ENCODE data around the gene ZNF780A. TPM values are rescaled to one million over a fixed set of nuclear protein-coding genes. Genes with fewer than 3 reads are reported as not detected.
"Not testable (repeated sequence)": the region's sequence is repeated elsewhere in the genome, so short reads cannot be mapped to it uniquely, and the experiment has no call there.

Gene ZNF780A
- total RNA-seq, 3 donors from 2014 or later, result 15.9 to 17.7 (median 17.3) TPM

DNA sequence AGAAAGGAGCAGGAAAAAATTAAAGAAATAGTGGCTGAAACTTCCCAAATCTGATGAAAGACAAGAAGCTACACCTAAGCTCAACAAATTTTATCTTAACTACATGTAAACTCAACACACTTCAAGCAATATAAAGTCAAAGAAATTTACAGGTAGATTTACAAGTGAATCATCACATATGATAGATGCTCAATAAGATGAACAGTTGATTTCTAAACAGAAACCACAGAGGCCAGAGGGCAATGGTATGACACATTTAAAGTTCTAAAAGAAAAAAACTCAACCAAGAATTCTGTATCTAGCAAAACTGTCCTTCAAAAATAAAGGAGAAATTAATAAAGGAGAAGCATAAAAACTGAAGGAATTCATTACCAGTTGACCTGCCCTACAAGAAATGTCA, 39.3 kb upstream of the ZNF780A start:
- no peaks in the 10 kb centered on the region for H3K4me1 ChIP-seq (ENCODE audit: low read depth)
- ATAC-seq (no peak), DNase-seq (no peak)
- TF ChIP-seq, protein P1, sequence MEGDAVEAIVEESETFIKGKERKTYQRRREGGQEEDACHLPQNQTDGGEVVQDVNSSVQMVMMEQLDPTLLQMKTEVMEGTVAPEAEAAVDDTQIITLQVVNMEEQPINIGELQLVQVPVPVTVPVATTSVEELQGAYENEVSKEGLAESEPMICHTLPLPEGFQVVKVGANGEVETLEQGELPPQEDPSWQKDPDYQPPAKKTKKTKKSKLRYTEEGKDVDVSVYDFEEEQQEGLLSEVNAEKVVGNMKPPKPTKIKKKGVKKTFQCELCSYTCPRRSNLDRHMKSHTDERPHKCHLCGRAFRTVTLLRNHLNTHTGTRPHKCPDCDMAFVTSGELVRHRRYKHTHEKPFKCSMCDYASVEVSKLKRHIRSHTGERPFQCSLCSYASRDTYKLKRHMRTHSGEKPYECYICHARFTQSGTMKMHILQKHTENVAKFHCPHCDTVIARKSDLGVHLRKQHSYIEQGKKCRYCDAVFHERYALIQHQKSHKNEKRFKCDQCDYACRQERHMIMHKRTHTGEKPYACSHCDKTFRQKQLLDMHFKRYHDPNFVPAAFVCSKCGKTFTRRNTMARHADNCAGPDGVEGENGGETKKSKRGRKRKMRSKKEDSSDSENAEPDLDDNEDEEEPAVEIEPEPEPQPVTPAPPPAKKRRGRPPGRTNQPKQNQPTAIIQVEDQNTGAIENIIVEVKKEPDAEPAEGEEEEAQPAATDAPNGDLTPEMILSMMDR (IDR thresholded peaks at IDR 0.05), result no peak
- H3K9me3 ChIP-seq, result no peaks in the 10 kb centered on the region
- no peak overlapping the region for H3K4me3 ChIP-seq
- intact Hi-C loops (cut with DNase I, micrococcal nuclease), result no loop called here
- no peaks in the 10 kb centered on the region for H3K36me3 ChIP-seq (ENCODE audit: low read depth)

DNA sequence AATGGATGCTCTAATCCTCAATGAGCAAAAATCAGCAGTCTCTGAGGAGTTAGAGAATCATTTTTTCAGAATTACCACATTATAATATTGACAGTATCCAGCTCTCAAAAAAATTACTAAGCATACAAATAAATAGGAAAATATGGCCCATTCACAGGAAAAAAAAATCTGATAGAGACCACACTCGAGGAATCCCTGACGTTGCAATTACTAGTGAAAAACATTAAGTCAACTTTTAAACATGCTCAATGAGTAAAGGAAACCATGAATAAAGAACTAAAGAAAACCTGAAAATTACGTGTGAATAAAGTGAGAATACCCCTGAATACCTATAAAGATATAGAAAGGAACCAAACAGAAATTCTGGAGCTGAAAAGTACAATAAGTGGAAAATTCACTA, 38.7 kb upstream of the ZNF780A start:
- Histone ChIP-seq H3K4me1 (ENCODE audit: low read depth) (no peaks in the 10 kb centered on the region), H3K9me3 (no peaks in the 10 kb centered on the region), H3K36me3 (ENCODE audit: low read depth) (no peaks in the 10 kb centered on the region), H3K4me3 (no peak overlapping the region)
- ATAC-seq (no peak), DNase-seq (no peak)
- intact Hi-C loops (cut with DNase I, micrococcal nuclease), result no loop called here
- TF ChIP-seq, protein P1 (IDR thresholded peaks at IDR 0.05), result no peak

DNA sequence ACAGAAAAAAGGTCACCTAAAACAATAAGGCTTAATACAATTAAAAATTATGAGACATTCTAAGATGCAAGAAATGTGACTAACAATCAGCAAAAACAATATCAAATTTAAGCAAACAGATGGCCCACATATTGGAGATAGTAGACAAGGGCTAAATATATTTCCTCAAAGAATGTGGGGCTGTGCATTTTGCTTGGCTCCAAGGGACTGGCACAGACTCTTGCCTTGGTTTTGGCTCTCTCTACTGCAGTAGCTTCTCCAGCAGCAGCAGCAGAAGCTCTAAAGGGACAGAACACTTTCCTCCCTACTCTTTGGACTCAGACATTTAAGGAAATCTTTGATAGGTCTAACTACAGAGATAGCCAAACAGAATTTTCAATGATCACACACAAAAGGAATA, 38.2 kb upstream of the ZNF780A start:
- TF ChIP-seq, protein P1 (IDR thresholded peaks at IDR 0.05), result no peak
- ATAC-seq (no peak), DNase-seq (no peak)
- H3K9me3 ChIP-seq, result no peaks in the 10 kb centered on the region
- no peaks in the 10 kb centered on the region for H3K36me3 ChIP-seq (ENCODE audit: low read depth)
- intact Hi-C loops (cut with DNase I, micrococcal nuclease), result no loop called here
- no peak overlapping the region for H3K4me3 ChIP-seq
- no peaks in the 10 kb centered on the region for H3K4me1 ChIP-seq (ENCODE audit: low read depth)

DNA sequence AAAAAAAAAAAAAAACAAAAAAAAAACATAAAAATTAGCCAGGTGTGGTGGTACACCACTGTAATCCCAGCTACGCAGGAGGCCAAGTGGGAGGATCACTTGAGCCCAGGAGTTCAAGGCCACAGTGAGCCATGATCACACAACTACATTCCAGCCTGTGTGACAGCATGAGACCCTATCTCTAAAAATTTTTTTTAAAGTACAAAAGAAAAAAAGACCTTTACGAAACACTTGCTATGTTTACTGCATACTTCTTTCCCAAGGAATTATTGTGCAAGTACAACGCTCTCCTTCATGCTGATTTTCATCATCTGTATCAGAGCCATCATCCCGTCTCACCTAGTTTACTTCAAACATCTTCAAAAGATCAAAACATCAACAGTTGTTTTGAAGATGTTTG, 28.6 kb upstream of the ZNF780A start:
- no peaks in the 10 kb centered on the region for H3K36me3 ChIP-seq (ENCODE audit: low read depth)
- no peaks in the 10 kb centered on the region for H3K9me3 ChIP-seq
- no peak overlapping the region for H3K4me3 ChIP-seq
- DNase-seq, result no peak
- H3K4me1 ChIP-seq (ENCODE audit: low read depth), result no peaks in the 10 kb centered on the region
- ATAC-seq, result no peak
- TF ChIP-seq, protein P1 (IDR thresholded peaks at IDR 0.05), result no peak
- intact Hi-C loops (cut with DNase I, micrococcal nuclease), result no loop called here

DNA sequence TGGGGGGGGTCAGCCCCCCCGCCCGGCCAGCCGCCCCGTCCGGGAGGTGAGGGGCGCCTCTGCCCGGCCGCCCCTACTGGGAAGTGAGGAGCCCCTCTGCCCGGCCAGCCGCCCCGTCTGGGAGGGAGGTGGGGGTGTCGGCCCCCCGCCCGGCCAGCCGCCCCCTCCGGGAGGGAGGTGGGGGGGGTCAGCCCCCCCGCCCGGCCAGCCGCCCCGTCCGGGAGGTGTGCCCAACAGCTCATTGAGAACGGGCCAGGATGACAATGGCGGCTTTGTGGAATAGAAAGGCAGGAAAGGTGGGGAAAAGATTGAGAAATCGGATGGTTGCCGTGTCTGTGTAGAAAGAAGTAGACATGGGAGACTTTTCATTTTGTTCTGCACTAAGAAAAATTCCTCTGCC, 27.9 kb upstream of the ZNF780A start:
- H3K4me1 ChIP-seq (ENCODE audit: low read depth); H3K4me3 ChIP-seq; H3K36me3 ChIP-seq (ENCODE audit: low read depth); DNase-seq; H3K9me3 ChIP-seq; ATAC-seq; intact Hi-C loops (cut with DNase I, micrococcal nuclease): not testable (repeated sequence)

DNA sequence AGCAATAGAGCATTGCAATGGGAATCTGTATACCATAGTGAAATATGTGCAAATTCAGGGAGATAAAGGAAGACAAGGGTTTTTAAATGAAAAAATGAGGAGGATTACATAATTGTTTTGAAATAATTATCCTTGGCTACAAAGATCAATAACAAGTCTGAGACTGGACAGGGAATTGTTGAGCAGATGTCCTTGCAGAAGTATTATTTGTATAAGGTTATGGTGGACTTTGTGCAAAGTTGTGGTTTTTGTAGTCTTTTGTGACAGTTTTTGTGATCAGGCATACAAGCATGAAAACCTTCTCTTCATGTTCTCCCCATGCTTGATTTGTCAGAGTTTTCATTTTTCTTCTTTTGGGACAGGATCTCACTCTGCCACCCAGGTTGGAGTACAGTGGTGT, 25.3 kb upstream of the ZNF780A start:
- ATAC-seq, result no peak
- H3K9me3 ChIP-seq, result no peaks in the 10 kb centered on the region

DNA sequence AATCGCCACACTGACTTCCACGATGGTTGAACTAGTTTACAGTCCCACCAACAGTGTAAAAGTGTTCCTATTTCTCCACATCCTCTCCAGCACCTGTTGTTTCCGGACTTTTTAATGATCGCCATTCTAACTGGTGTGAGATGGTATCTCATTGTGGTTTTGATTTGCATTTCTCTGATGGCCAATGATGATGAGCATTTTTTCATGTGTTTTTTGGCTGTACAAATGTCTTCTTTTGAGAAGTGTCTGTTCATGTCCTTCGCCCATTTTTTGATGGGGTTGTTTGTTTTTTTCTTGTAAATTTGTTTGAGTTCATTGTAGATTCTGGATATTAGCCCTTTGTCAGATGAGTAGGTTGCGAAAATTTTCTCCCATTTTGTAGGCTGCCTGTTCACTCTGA, 23.4 kb upstream of the ZNF780A start:
- intact Hi-C loops (cut with DNase I, micrococcal nuclease), result not testable (repeated sequence)

More for the DNA sequence above, 25.3 kb upstream of the ZNF780A start:
- H3K4me3 ChIP-seq, result no peak overlapping the region
- DNase-seq, result no peak
- H3K4me1 ChIP-seq (ENCODE audit: low read depth), result no peaks in the 10 kb centered on the region
- no peaks in the 10 kb centered on the region for H3K36me3 ChIP-seq (ENCODE audit: low read depth)
- intact Hi-C loops (cut with DNase I, micrococcal nuclease), result no loop called here
- TF ChIP-seq, protein P1 (IDR thresholded peaks at IDR 0.05), result no peak

DNA sequence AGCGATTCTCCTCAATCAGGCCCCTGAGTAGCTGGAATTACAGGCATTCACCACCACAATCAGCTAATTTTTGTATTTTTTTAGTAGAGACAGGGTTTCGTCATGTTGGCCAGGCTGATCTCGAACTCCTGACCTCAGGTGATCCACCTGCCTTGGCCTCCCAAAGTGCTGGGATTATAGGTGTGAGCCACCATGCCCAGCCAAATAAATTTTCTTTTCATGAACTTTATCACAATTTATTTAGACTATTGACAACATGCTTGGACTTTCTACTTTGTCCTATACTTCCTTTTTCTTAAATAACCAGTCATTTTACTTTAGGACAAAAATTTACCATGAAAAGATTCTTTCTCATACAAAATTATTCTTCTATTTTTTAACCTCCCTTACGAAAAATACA, 21.5 kb upstream of the ZNF780A start:
- intact Hi-C loops (cut with DNase I, micrococcal nuclease); H3K4me3 ChIP-seq; H3K9me3 ChIP-seq; H3K36me3 ChIP-seq (ENCODE audit: low read depth); ATAC-seq; H3K4me1 ChIP-seq (ENCODE audit: low read depth); DNase-seq: not testable (repeated sequence)

More for the DNA sequence above, 23.4 kb upstream of the ZNF780A start:
- not testable (repeated sequence) for H3K4me1 ChIP-seq (ENCODE audit: low read depth); ATAC-seq; H3K36me3 ChIP-seq (ENCODE audit: low read depth); DNase-seq; H3K9me3 ChIP-seq; H3K4me3 ChIP-seq
